NCI-H524 treated with DMSO at 0.1 percent for 48 hours (cell line): ENCODE data around the gene F8.

Experiments used
- DNase-seq: peaks from one replicate; lab custom pipeline; 2025; lab: John Stamatoyannopoulos, UW

The F8 gene

GRCh38 chrX:155022585-155022984, at the start of gene F8:
Gene F8 (minus strand): TSS chrX:155022723. CDS start chrX:155022552, 171 bp downstream.
- DNase-seq, result no peak

- no peak for DNase-seq
These were observed 49.3 kb upstream of the F8 start for GRCh38 chrX:155071694-155072280.

- DNase-seq, result peak; percentile 23
These were observed 48.6 kb upstream of the F8 start, which contains the start of the genes BRCC3, CMC4 and MTCP1 for GRCh38 chrX:155070975-155071693. Gene BRCC3 (plus strand): TSS chrX:155071508. CDS start chrX:155071528, 20 bp downstream. Gene CMC4 (minus strand): TSS chrX:155071136. CDS start chrX:155064023, 7,113 bp downstream. Gene MTCP1 (minus strand): TSS chrX:155071136. CDS start chrX:155066010, 5,126 bp downstream.

DNA sequence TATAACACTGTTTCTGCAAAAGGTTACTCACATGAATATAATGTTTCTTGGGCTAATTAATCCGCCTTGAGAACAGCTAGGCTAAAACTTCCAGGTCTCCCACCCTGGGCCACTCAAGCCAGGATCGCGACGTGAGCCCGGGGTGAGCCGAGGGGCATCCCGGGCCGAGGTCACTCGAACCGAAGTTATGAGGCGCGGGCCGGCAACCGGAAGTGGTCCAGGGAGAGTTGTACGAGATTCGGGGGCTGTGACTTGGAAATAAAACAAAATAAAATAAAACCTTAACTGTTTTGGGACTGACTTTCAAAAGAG, 48.1 kb upstream of the F8 start:
- no peak for DNase-seq

- DNase-seq, result no peak
These were observed 47.5 kb upstream of the F8 start for GRCh38 chrX:155070038-155070437.

GRCh38 chrX:155069414-155069813, 46.9 kb upstream of the F8 start:
- DNase-seq, result no peak

GRCh38 chrX:155068165-155068564, 45.6 kb upstream of the F8 start:
- no peak for DNase-seq

DNA sequence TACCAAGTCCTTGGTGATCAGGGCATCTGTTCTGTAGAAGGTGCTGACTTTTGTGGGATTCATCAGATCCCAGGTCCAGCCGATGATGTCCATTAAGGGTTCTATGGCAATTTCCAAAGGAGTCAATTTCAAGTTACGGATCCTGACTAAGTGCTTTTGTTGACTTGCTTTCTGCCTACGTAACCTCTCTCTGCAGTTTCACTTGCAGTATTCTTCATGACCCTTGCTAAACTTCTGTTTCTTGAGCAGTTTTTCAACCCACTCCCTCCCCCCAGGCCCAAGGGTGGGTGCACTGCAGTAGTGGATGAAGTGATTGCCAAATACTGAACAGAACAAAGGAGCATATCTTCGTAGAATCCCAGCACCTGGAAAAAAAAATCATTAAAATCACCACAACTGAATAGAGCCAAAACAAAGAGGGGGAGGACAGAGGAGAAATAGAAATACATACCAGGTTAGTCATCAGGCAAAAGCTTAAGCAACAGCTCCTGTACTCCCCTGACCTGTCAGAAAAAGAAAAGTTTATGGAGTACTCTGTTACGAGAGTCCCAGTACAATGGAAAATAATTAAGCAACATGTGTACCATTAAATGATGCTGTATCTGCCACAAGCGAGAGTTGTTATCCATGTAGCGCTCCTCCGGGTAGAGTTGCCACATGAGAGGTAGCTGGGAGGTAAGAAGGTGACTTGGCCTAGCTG, 42.7 kb upstream of the F8 start:
- DNase-seq, result no peak

GRCh38 chrX:155061760-155062159, 39.2 kb upstream of the F8 start:
- DNase-seq, result no peak

- no peak for DNase-seq
These were observed 34.6 kb upstream of the F8 start for GRCh38 chrX:155056877-155057792.

DNA sequence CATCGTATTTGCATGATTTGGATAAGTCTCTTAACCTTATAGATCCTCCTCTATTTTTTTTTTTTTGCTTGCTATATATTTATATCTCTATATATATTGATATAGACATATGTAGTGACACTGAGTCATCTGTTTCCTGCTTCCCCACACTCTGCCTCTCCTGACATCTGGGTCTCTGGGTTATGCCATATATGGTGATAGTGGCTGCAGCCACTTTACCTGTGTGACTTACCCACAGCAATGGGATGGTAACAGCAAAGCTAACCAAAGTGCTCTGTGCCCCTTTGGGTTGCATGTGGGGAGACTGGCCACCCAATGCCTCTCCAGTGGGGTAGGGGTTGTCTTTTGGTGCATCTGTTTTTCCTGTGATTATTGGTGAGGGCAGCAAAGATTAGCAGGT, 33.9 kb upstream of the F8 start:
- no peak for DNase-seq

DNA sequence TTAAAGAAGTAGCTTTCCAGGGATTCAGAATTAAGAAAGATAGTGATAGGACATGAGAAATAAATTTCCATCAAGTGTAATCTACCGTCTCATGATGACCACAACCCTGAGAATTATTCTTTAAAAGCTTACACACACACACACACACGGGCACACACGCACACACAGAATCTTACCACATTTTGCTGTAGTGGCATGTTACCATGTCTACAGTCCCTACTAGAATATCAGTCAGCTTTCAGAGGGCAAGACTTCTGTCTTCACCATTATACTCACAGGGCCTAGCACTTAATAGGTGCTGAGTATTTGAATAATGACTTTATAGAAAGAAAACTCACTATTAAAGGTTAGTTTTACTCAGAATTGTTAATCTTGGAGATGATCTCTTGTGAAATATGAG, 33.0 kb upstream of the F8 start:
- no peak for DNase-seq

DNA sequence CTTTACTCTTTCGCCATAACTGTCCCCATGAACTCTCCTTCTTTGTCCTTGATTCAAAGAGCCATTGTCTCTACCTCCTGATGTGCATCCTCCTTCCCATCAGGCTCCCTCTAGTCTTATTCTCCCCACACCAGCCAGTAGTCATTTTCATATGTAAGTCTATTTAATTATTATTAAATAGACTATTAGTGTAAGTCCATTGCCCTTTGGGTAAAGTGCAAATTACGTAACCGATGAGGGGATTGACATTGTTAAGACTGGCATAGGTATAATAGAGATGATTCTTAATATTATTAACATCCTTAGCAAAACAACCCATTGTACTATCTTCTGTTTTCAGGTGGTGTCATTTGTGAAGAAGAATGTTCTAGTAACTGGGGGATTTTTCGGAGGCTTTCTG, 31.7 kb upstream of the F8 start:
- no peak for DNase-seq

- no peak for DNase-seq
These were observed 31.1 kb upstream of the F8 start for GRCh38 chrX:155053656-155054055.

GRCh38 chrX:155052738-155053498, 30.4 kb upstream of the F8 start:
- no peak for DNase-seq

DNA sequence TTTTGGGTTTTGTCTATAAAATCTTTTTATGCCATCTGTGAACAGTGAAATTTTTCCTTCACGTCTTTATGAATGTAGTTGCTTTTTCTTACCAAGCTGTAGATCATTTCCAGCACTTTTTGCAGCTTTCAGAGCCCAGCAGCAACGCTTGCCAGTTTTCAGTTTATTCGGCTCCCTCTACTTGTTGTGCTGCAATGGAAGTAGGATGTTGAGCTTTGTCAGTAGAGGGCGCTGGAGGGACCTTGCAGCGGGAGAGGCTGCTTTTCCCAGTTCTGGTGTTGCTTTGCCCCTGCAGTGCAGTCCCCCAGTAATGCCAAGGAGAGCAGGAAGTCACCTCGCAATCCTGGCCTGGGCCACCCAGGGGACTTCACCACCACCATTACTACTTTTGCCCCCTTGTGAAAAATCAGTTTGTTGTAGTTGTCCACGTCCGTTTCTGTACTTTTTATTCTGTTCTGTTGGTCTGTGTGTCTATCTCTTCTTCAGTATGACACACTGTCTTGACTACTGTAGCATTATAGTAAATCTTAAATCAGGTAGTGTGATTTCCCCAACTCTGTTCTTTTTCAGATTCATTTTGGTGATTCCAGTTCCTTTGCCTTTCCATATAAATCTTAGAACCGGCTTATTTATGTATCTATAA, 26.6 kb upstream of the F8 start:
- DNase-seq, result no peak

DNA sequence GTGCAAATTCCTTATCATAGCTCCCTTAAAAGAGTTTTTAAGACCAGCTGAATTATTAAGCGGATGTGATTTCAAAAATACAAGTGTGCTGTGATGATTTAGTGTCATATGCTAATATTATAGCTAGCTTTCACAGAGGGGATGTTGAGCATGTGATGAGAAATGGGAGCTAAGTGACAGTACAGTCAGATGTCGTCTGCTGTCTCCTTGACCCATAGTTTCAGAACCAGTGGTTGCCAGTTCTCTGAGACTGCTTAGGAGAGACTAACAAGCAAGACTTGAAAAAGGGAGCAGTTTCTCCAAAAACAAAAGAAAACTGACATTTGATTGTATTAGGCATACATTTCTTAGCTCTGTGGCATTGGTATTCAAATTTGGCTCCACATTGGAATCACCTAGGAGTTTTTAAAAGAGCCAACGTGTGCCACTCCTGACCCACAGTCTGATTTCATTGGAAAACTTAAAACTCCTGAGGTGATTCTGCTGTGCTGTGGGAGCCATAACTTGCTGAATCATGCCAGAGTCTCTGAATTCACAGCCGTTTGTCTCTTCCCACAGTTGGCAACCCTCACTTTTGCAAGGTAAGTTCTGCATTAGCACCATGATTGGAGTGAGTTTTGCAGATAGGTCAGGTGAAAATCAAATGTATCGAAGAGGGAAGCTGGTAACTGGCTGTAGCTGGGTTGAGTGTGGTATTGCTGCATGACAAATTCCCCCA, 24.4 kb upstream of the F8 start:
- no peak for DNase-seq

GRCh38 chrX:155046129-155046810, 23.7 kb upstream of the F8 start:
- DNase-seq, result no peak

- DNase-seq, result no peak
These were observed 13.2 kb upstream of the F8 start for GRCh38 chrX:155035688-155036087.

GRCh38 chrX:155031657-155032056, 9.1 kb upstream of the F8 start:
- no peak for DNase-seq
